Peyer's patch (tissue), 4 donors: ENCODE measurements around the gene DNM3.

ENCODE experiments used
- CTCF ChIP-seq, 6 experiments: fragments of 450-650 bp in 4 of 6; fragments of 200-600 bp in 2 of 6; sonication (generic) in 1 of 6; IDR thresholded peaks; one replicate each; pipeline ENCODE4 v1.5.1; 2017 to 2019; ENCODE audit warnings: antibody characterized with exemption in 6 of 6, mild to moderate bottlenecking in 3 of 6, moderate library complexity in 1 of 6
- POLR2A ChIP-seq, 2 donors: fragments of 450-650 bp; IDR thresholded peaks; one replicate each; pipeline ENCODE4 v1.5.1; 2017; ENCODE audit warnings: antibody characterized with exemption in 2 of 2, mild to moderate bottlenecking in 2 of 2, moderate library complexity in 2 of 2

DNA sequence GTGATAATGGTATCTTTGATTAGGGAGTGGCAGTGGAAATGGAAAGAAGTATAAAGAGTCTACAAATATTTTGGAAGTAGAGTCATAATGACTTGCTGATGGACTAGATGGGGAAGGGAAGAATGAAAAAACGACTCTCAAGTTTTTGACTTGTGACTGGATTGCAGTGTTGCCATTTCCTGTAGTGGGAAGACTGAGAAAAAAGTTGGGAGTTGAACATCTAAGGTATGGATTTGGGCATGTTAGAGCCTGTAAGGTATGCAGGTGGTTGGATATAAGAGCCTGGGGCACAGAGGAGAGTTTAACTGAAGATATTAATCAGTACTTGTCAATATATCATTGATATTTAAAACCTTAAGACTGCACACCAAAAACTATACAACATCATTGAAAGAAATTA lies 19.4 kb downstream of the DNM3 start:
- no peak for TF ChIP-seq CTCF (IDR thresholded peaks at IDR 0.05)
- TF ChIP-seq POLR2A (IDR thresholded peaks at IDR 0.05): no peak
